ENCODE results near the gene TRIML1. TPM values are rescaled to one million over a fixed set of nuclear protein-coding genes. Genes with fewer than 3 reads are reported as not detected.

TRIML1 gene
- total RNA-seq, 1 experiment from 2014 or later: not detected

DNA sequence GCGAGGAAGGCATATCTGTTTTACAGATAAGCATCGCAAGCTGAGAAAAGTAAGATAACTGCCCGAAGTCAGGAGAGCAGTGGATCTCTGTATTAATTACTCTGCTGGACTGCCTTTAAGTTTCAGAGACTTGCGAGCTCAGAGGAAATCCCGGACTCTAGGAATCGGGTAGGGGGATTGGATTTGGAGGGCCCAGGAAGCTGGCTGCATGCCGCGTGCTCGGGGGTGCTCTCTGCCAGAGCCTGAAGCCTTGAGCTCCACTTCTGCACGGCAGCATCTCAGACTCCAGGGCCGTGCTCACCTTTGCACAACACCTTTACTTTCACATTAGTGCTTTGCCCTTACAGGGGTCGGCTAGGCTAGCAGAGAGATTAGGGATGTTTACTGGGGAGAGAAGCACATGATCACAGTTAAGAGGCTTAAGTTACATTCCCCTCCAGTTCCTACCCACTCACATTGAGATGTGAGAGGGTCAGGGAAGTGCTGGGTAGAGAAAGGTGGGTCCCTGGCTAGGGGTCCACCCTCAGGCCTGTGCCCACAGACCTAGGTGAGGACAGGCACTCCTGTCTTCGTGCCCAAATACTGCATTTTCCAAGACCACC is 57.0 kb downstream of the TRIML1 start:
- no TSS peak for BruUV-seq (replicated peaks)
- Histone ChIP-seq H3K4me1 (ENCODE audit: control insufficient read depth, insufficient read depth, low read length) (no peaks in the 10 kb centered on the region), H3K4me3 (ENCODE audit: low read depth in 2 of 2, low read length in 2 of 2) (no peak overlapping the region), H3K27me3 (ENCODE audit: control insufficient read depth, insufficient read depth, low read length) (no peaks in the 10 kb centered on the region), H3K9me3 (ENCODE audit: control insufficient read depth, insufficient read depth, low read depth, low read length) (no peaks in the 10 kb centered on the region), H3K27ac (ENCODE audit: low read length) (no peak overlapping the region), H3K36me3 (ENCODE audit: control insufficient read depth, insufficient read depth, low read length) (no peaks in the 10 kb centered on the region)
- DNase-seq (ENCODE audit: low read depth, low spot score) (no peak), ATAC-seq (no peak)
- TF ChIP-seq, protein P1, sequence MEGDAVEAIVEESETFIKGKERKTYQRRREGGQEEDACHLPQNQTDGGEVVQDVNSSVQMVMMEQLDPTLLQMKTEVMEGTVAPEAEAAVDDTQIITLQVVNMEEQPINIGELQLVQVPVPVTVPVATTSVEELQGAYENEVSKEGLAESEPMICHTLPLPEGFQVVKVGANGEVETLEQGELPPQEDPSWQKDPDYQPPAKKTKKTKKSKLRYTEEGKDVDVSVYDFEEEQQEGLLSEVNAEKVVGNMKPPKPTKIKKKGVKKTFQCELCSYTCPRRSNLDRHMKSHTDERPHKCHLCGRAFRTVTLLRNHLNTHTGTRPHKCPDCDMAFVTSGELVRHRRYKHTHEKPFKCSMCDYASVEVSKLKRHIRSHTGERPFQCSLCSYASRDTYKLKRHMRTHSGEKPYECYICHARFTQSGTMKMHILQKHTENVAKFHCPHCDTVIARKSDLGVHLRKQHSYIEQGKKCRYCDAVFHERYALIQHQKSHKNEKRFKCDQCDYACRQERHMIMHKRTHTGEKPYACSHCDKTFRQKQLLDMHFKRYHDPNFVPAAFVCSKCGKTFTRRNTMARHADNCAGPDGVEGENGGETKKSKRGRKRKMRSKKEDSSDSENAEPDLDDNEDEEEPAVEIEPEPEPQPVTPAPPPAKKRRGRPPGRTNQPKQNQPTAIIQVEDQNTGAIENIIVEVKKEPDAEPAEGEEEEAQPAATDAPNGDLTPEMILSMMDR (IDR thresholded peaks at IDR 0.05): no peak
- TF ChIP-seq, protein P2, sequence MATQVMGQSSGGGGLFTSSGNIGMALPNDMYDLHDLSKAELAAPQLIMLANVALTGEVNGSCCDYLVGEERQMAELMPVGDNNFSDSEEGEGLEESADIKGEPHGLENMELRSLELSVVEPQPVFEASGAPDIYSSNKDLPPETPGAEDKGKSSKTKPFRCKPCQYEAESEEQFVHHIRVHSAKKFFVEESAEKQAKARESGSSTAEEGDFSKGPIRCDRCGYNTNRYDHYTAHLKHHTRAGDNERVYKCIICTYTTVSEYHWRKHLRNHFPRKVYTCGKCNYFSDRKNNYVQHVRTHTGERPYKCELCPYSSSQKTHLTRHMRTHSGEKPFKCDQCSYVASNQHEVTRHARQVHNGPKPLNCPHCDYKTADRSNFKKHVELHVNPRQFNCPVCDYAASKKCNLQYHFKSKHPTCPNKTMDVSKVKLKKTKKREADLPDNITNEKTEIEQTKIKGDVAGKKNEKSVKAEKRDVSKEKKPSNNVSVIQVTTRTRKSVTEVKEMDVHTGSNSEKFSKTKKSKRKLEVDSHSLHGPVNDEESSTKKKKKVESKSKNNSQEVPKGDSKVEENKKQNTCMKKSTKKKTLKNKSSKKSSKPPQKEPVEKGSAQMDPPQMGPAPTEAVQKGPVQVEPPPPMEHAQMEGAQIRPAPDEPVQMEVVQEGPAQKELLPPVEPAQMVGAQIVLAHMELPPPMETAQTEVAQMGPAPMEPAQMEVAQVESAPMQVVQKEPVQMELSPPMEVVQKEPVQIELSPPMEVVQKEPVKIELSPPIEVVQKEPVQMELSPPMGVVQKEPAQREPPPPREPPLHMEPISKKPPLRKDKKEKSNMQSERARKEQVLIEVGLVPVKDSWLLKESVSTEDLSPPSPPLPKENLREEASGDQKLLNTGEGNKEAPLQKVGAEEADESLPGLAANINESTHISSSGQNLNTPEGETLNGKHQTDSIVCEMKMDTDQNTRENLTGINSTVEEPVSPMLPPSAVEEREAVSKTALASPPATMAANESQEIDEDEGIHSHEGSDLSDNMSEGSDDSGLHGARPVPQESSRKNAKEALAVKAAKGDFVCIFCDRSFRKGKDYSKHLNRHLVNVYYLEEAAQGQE (IDR thresholded peaks at IDR 0.05; ENCODE audit: insufficient read depth in 1 of 2, low read depth in 2 of 2, low read length in 1 of 2): no peak
- TF ChIP-seq POLR2AphosphoS5 (IDR thresholded peaks at IDR 0.05; ENCODE audit: low read depth, low read length) (no peak), SIN3A (IDR thresholded peaks at IDR 0.05; ENCODE audit: borderline replicate concordance, insufficient read depth, low read depth, low read length) (no peak), TCF7L2 (IDR thresholded peaks at IDR 0.05; ENCODE audit: low read depth, low read length) (no peak)
- intact Hi-C loops (cut with micrococcal nuclease; ENCODE audit: unreplicated experiment) (no loop called here), in situ Hi-C loops (cut with HindIII; ENCODE audit: low pct_unique_long_range_greater_than_20kb, low sequenced_read_pairs) (no loop called here)
- ChIA-PET CTCF (no interaction called here), POLR2A (no interaction called here)

Other genes with a start within 250 kb of the TRIML1 start
- 0.05 TPM for gene ZFP42, start 143.7 kb upstream of the TRIML1 start, total RNA-seq (2021; ENCODE audit: unreplicated experiment)
- not detected for gene TRIML2, start 29.8 kb upstream of the TRIML1 start, total RNA-seq (2021; ENCODE audit: unreplicated experiment)